OCI-LY7 (cell line): ENCODE measurements around the gene BTNL3. TPM values are rescaled to one million over a fixed set of nuclear protein-coding genes. Genes with fewer than 3 reads are reported as not detected.
"Not testable (repeated sequence)": the region's sequence is repeated elsewhere in the genome, so short reads cannot be mapped to it uniquely, and the experiment has no call there.

Source experiments
- BruUV-seq: library from RNA; stranded (reverse); fragments of 400-500 nt; replicated peaks from 2 replicates; lab custom pipeline; 2021; lab: Mats Ljungman, UMichigan
- CTCF ChIA-PET: fragments of 300-600 bp; sonication (Branson Sonifier 250); formaldehyde crosslinking; loops from one replicate; lab custom pipeline; 2022; ENCODE audit warnings: antibody characterized with exemption; ENCODE audit not compliant: unreplicated experiment; lab: Charles Lee
- POLR2A ChIA-PET: fragments of 300-600 bp; sonication (Branson Sonifier 250); formaldehyde crosslinking; loops from one replicate; lab custom pipeline; 2022; ENCODE audit warnings: antibody characterized with exemption; lab: Charles Lee
- DNase-seq: peaks from one replicate; pipeline ENCODE4 v3.0.0-alpha.2; 2015; ENCODE audit warnings: low spot score
- H2AFZ ChIP-seq: fragments of 200-600 bp; sonication (generic), shearing (Covaris generic); 2 replicates; pipeline ENCODE4 v1.6.1; 2014; ENCODE audit warnings: mild to moderate bottlenecking, antibody characterized with exemption, low read length, moderate library complexity
- H3K27ac ChIP-seq: fragments of 200-600 bp; sonication (generic); 2 replicates; pipeline ENCODE4 v1.5.1; 2014; ENCODE audit warnings: mixed run types, low read depth, mild to moderate bottlenecking, moderate library complexity, low read length, inconsistent platforms; ENCODE audit not compliant: poor library complexity, severe bottlenecking
- H3K36me3 ChIP-seq: fragments of 200-600 bp; sonication (generic); 2 replicates; pipeline ENCODE4 v1.6.1; 2014; ENCODE audit warnings: mild to moderate bottlenecking, antibody characterized with exemption, low read length, moderate library complexity, mixed read lengths; ENCODE audit not compliant: insufficient read depth
- H3K4me1 ChIP-seq: fragments of 200-600 bp; sonication (generic); 2 replicates; pipeline ENCODE4 v1.5.1; 2014; ENCODE audit warnings: mild to moderate bottlenecking, low read length; ENCODE audit not compliant: insufficient read depth, poor library complexity, severe bottlenecking
- H3K4me2 ChIP-seq: fragments of 200-600 bp; sonication (generic); 2 replicates; pipeline ENCODE4 v1.6.1; 2014; ENCODE audit warnings: mild to moderate bottlenecking, low read length
- H3K4me3 ChIP-seq: fragments of 200-600 bp; sonication (generic); 2 replicates; pipeline ENCODE4 v1.5.1; 2014; ENCODE audit warnings: mild to moderate bottlenecking, low read depth, low read length; ENCODE audit not compliant: poor library complexity, severe bottlenecking
- H3K79me2 ChIP-seq: fragments of 200-600 bp; sonication (generic); 2 replicates; pipeline ENCODE4 v1.6.1; 2016; ENCODE audit warnings: low read depth, mild to moderate bottlenecking, low read length, moderate library complexity, mixed read lengths; ENCODE audit not compliant: insufficient read depth
- H3K9me2 ChIP-seq: fragments of 200-600 bp; sonication (generic); 2 replicates; pipeline ENCODE4 v1.6.1; 2016; ENCODE audit warnings: mild to moderate bottlenecking, low read length, mixed read lengths; ENCODE audit not compliant: insufficient read depth
- H3K9me3 ChIP-seq: fragments of 200-600 bp; sonication (generic); 2 replicates; pipeline ENCODE4 v1.6.1; 2014; ENCODE audit warnings: mild to moderate bottlenecking, mixed run types, low read length, mixed read lengths
- H4K20me1 ChIP-seq: fragments of 200-600 bp; sonication (generic); 2 replicates; pipeline ENCODE4 v1.6.1; 2014; ENCODE audit warnings: mild to moderate bottlenecking, antibody characterized with exemption, low read length, moderate library complexity, mixed read lengths; ENCODE audit not compliant: insufficient read depth
- CTCF ChIP-seq: fragments of 200-600 bp; sonication (generic); conservative IDR thresholded peaks from 2 replicates; pipeline ENCODE4 v1.5.1; 2014; ENCODE audit warnings: mild to moderate bottlenecking, antibody characterized with exemption, low read length, moderate library complexity, mixed read lengths
- EZH2phosphoT487 ChIP-seq: fragments of 200-600 bp; sonication (generic); IDR thresholded peaks from 2 replicates; pipeline ENCODE4 v1.6.1; 2018; ENCODE audit warnings: low read depth, borderline replicate concordance, mild to moderate bottlenecking, mixed run types, antibody characterized with exemption, low read length, moderate library complexity, mixed read lengths
- intact Hi-C: fragments of 100-400 bp; cut with micrococcal nuclease; formaldehyde crosslinking; loops from one replicate; pipeline ENCODE4 v1.10.0; 2022; ENCODE audit not compliant: unreplicated experiment
- total RNA-seq, 2 experiments: library from RNA; depleted of rRNA in 1 of 2; stranded (reverse); fragments of >200 nt in 1 of 2; shearing (Covaris generic) in 1 of 2; gene quantifications; 2 replicates each; pipeline ENCODE4 v1.2.3, GENCODE V29; 2014 to 2022

Gene BTNL3
- total RNA-seq, 2 experiments from 2014 or later, result not detected

- DNase-seq, result peak; percentile 66
- ChIA-PET CTCF (interaction anchor here (0.7 kb wide), 1 partner anchor 114 kb away, joined by 3 read pairs; no protein-coding TSS in a partner anchor), POLR2A (interaction anchor here (0.6 to 2.5 kb wide), 11 partner anchors 9 to 339 kb away, joined by 3 to 7 read pairs (median 3); partner anchors contain the start of gene ZFP62)
- BruUV-seq, result no TSS peak
- Histone ChIP-seq H3K9me3 (no peaks in the 10 kb centered on the region), H3K79me2 (no peaks in the 10 kb centered on the region), H3K4me1 (peaks cover 63% of the 10 kb centered on the region), H2AFZ (peak overlapping the region; percentile 39; the same call in 1 of the 2 replicates), H3K9me2 (no peaks in the 10 kb centered on the region), H4K20me1 (no peaks in the 10 kb centered on the region), H3K4me2 (peak overlapping the region; percentile 83), H3K4me3 (peak overlapping the region; percentile 64), H3K27ac (peak overlapping the region; percentile 84), H3K36me3 (no peaks in the 10 kb centered on the region)
- no peak for TF ChIP-seq EZH2phosphoT487
- no peak for TF ChIP-seq CTCF
- intact Hi-C loops, result loop anchor here (1.0 to 5.0 kb wide), 3 partner anchors 8 to 262 kb away; partner anchors contain the start of gene ZFP62
These were observed 56.1 kb downstream of the BTNL3 start for GRCh38 chr5:181044662-181045305.

- ChIA-PET CTCF (interaction anchor here (0.7 kb wide), 1 partner anchor 114 kb away, joined by 3 read pairs; no protein-coding TSS in a partner anchor), POLR2A (interaction anchor here (0.6 to 2.5 kb wide), 8 partner anchors 9 to 264 kb away, joined by 3 to 7 read pairs (median 3); partner anchors contain the start of gene ZFP62)
- H4K20me1 ChIP-seq, result no peaks in the 10 kb centered on the region
- peak; percentile 67 for TF ChIP-seq CTCF
- TF ChIP-seq EZH2phosphoT487, result no peak
- H3K79me2 ChIP-seq, result no peaks in the 10 kb centered on the region
- H3K9me2 ChIP-seq, result no peaks in the 10 kb centered on the region
- peaks cover 68% of the 10 kb centered on the region for H3K4me1 ChIP-seq
- H3K9me3 ChIP-seq, result no peaks in the 10 kb centered on the region
- H3K27ac ChIP-seq, result peak overlapping the region; percentile 84
- no peaks in the 10 kb centered on the region for H3K36me3 ChIP-seq
- H2AFZ ChIP-seq, result peak overlapping the region; percentile 39; the same call in 1 of the 2 replicates
- peak; percentile 75 for DNase-seq
- H3K4me3 ChIP-seq, result peak overlapping the region; percentile 64
- intact Hi-C loops, result loop anchor here (2.0 kb wide), 1 partner anchor 185 kb away; the partner anchor contains the start of gene ZFP62
- H3K4me2 ChIP-seq, result peak overlapping the region; percentile 83
- BruUV-seq, result no TSS peak
These were observed 56.7 kb downstream of the BTNL3 start for GRCh38 chr5:181045316-181045715.

- Histone ChIP-seq H3K27ac (peak overlapping the region; percentile 84), H3K4me2 (peak overlapping the region; percentile 83), H3K4me1 (peaks cover 73% of the 10 kb centered on the region), H2AFZ (peak overlapping the region; percentile 39; the same call in 1 of the 2 replicates), H3K4me3 (peak overlapping the region; percentile 64)
- CTCF ChIA-PET, BruUV-seq, H4K20me1 ChIP-seq, H3K79me2 ChIP-seq, H3K9me2 ChIP-seq, DNase-seq, H3K9me3 ChIP-seq, H3K36me3 ChIP-seq: not testable (repeated sequence)
- intact Hi-C loops, result loop anchor here (2.0 kb wide), 1 partner anchor 185 kb away; the partner anchor contains the start of gene ZFP62
- POLR2A ChIA-PET, result interaction anchor here (0.6 to 1.4 kb wide), 5 partner anchors 10 to 265 kb away, joined by 3 to 5 read pairs (median 3); partner anchors contain the start of gene ZFP62
These were observed 57.2 kb downstream of the BTNL3 start for GRCh38 chr5:181045857-181046256.
